ENCODE measurements around the gene CPXM1.

Gene CPXM1

DNA sequence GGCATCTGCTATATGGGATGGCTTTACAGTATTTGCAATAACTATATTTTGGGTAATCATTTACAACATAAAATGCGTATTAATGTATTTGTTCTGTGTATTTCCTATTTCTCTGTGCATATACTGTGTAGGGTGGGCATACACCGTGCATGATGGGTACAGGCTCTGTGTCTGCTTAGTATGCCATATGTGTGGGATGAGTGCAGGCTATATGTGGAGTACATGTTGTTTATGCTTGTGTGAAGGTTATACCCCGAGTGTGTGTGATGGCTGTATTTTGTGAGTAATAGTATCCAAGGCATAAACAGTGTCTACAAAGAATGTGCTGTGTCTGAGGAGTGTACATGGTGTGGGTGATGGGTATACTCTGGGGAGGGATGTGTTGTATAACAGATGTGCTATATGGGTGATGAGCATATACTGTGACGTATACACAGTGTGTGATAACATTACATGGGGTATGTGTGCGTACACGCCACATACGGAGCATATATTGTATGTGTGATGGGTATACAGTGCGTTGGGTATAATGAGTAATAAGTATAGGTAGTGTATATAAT, 52.7 kb downstream of the CPXM1 start:
- no peak for ATAC-seq

DNA sequence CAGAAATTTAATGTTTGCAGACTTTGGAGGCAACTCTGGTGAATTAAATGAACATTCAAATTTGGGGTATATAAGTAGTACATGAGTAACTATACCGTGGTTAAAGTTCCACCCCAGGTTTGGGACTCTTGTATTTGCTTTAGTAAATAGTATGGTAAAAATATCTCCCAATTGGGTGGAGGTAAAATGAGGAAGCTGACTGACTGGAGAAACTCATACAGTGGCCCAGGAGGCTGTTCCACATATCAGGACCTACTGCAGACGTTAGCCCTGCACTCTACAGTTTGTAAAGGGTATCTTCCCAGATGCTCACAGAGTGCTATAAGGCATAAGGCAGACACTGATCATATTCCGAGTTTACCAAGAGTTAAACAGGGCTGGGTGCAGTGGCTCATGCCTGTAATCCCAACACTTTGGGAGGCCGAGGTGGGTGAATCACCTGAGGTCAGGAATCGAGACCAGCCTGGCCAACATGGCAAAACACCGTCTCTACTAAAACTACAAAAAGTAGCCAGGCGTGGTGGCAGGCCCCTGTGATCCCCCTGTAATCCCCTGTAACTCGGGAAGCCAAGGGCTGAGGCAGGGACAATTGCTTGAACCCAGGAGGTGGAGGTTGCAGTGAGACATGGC, 53.7 kb downstream of the CPXM1 start:
- ATAC-seq = no peak

DNA sequence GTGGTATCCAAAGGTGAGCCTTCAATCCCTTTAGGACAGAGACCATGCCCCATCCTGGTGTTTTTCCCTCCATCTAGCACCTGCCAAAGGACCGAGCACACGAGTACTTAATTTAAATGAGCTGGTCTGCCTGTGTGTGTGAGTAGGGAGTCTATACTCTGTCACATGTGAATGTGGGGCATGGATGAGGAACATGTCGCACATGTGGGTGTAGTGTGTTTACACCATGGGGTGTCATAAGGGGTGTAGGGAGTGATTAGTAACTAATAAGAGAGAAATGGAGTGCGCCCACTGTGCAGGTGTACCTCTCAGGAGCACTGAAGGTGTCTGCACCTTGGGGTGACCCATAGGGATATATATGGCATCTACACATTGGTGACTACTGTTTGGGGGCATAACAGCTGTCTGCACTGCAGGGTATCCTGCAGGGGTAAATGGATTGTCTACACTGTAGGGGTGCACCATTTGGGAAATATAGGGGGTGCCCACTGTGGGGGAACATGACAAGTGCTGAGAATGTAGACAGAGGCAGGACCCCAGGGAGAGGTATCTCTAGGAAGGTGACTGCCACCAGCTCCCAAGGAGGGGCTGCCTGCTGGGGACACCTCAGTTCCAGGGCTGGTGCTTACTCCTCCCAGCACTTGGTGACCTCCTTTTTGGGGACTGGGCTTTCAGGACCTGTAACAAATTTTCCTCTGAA, 54.3 kb downstream of the CPXM1 start:
- ATAC-seq = no peak

DNA sequence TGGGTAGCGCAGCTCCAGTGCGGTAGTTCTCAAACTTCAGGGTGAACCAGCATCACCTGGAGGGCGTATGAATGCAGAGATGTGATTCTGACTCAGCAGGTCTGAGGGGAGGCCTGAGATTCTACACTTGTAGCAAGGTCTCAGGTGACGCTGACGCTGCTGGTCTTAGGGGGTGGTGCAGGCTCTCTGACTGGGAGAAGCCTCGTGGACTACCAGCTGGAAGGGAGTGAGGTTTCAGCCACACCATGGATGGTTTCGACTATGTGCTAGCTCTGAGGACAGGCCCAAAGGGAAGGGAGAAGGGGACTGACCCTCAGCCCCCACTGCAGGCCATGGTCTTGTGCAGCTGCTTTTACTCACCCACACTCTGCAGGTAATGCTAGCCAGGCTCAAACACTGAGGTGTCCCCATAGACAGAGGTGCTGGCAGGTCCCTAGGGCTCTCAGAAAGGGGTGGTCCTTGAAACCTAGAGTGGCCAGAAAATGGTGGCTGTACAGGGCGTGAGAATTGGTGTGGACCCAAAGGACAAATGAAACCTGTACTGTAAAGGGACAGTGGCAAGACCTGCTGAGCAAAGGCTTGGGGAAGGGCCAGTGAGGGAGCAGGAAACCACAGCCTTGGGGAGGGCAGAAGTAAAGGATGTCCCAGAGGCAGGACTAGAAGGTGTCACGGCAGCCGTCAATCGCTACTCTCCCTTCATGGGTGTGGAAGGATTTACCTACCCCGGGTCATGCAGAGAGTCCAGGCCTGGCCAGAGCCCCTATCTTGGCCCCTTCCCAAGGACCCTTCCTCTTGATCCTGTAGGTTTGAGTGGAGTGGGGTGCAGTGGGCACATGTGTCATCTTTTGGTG, 55.1 kb downstream of the CPXM1 start:
- no peak for ATAC-seq

Data from activated CD4-positive, CD25-positive, alpha-beta regulatory T cell treated with anti-CD3 and anti-CD28 coated beads, Interleukin-2, amount 50 U/mL, for 24 hours (primary cell).